Nephron progenitor cell (in vitro differentiated cells): ENCODE results near the gene EYA2.
A peak's percentile ranks its signal among the peaks of the same experiment; 100 is the strongest.

Source experiments
- DNase-seq: peaks from one replicate; pipeline ENCODE4 v3.0.0; 2021
- H3K27ac Mint-ChIP-seq: 2 replicates; pipeline ENCODE4 v1.8.0; 2021; ENCODE audit warnings: mild to moderate bottlenecking, moderate library complexity, mixed read lengths
- H3K27me3 Mint-ChIP-seq: 2 replicates; pipeline ENCODE4 v1.8.0; 2021; ENCODE audit warnings: mild to moderate bottlenecking, low read depth, mixed read lengths; ENCODE audit not compliant: poor library complexity
- H3K36me3 Mint-ChIP-seq: 2 replicates; pipeline ENCODE4 v1.8.0; 2021; ENCODE audit warnings: low read depth, mixed read lengths
- H3K4me1 Mint-ChIP-seq: 2 replicates; pipeline ENCODE4 v1.8.0; 2021; ENCODE audit warnings: mixed read lengths
- H3K4me3 Mint-ChIP-seq: 2 replicates; pipeline ENCODE4 v1.8.0; 2021; ENCODE audit warnings: mild to moderate bottlenecking, moderate library complexity, mixed read lengths
- H3K9me3 Mint-ChIP-seq: 2 replicates; pipeline ENCODE4 v1.8.0; 2021; ENCODE audit warnings: mild to moderate bottlenecking, moderate library complexity, mixed read lengths
- CTCF ChIP-seq: fragments of 200-600 bp; sonication (generic); IDR thresholded peaks from 2 replicates; pipeline ENCODE4 v1.5.0; 2021; ENCODE audit warnings: antibody characterized with exemption

The EYA2 gene

DNA sequence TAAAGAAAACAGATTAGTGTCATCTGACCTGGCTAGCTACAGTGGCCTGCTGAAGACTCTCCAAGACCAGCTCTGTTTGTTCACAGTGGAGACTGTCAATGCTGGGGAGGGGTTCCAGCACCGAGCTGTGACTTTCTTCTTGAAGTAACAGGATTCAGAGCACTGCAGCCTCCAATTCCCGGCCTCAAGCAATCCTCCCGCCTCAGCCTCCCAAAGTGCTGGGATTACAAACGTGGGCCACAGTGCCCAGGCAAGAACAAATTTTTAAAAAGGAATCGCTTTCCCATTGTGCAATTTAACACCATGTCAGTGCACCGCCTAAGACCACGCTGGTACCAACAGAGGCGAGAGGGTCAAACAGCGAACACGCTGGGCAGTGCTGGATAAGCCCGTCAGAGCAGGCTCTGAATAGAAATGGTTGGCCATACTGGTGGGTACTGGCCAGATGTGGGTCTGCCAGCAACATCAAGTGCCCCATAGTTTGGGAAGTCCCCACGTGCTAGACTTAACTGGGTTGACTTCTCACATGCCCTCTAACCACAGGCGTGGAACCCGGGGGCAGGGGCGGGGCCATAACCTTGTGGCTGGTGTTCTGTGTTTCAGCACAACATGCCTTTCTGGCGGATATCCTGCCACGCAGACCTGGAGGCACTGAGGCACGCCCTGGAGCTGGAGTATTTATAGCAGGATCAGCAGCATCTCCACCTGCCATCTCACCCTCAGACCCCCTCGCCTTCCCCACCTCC lies 293.0 kb downstream of the EYA2 start:
- Mint-ChIP-seq H3K36me3 (no peaks in the 10 kb centered on the region), H3K27me3 (peaks cover 4% of the 10 kb centered on the region), H3K9me3 (peaks cover 3% of the 10 kb centered on the region), H3K4me1 (peaks cover 5% of the 10 kb centered on the region), H3K27ac (no peak overlapping the region), H3K4me3 (no peak overlapping the region)
- TF ChIP-seq CTCF = no peak
- DNase-seq = no peak

GRCh38 chr20:47188540-47188939 lies 293.9 kb downstream of the EYA2 start:
- DNase-seq = no peak
- H3K9me3 Mint-ChIP-seq = peaks cover 3% of the 10 kb centered on the region
- no peak overlapping the region for H3K27ac Mint-ChIP-seq
- no peak for TF ChIP-seq CTCF
- no peaks in the 10 kb centered on the region for H3K36me3 Mint-ChIP-seq
- peaks cover 5% of the 10 kb centered on the region for H3K4me1 Mint-ChIP-seq
- H3K4me3 Mint-ChIP-seq = no peak overlapping the region
- H3K27me3 Mint-ChIP-seq = peaks cover 7% of the 10 kb centered on the region

DNA sequence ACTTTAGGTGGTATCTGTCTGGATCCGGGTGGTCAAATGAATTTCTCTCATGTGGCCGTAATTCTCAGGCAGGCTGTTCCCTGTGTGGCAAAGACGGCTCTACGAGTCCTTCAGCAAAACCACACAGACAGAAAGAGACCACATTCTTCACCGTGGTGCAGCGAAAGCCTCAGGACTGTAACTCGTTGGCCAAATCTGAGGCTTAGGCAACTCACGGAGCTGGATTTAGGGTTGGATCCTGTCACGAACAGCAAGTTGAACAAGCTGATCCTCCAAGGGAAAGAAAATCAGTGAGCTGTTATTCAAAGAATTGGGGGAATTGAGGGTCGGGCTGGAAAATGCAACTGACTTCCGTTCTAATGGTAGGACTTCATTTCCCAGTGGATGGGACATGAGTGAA lies 294.4 kb downstream of the EYA2 start:
- H3K4me1 Mint-ChIP-seq = peaks cover 5% of the 10 kb centered on the region
- no peak overlapping the region for H3K4me3 Mint-ChIP-seq
- no peak for DNase-seq
- peak overlapping the region; percentile 33 for H3K27ac Mint-ChIP-seq
- H3K9me3 Mint-ChIP-seq = peaks cover 3% of the 10 kb centered on the region
- no peak for TF ChIP-seq CTCF
- H3K36me3 Mint-ChIP-seq = no peaks in the 10 kb centered on the region
- H3K27me3 Mint-ChIP-seq = peaks cover 7% of the 10 kb centered on the region

GRCh38 chr20:47191074-47191673 lies 296.5 kb downstream of the EYA2 start:
- TF ChIP-seq CTCF = no peak
- no peaks in the 10 kb centered on the region for H3K36me3 Mint-ChIP-seq
- no peak overlapping the region for H3K4me3 Mint-ChIP-seq
- H3K27me3 Mint-ChIP-seq = peaks cover 10% of the 10 kb centered on the region
- no peak overlapping the region for H3K27ac Mint-ChIP-seq
- no peaks in the 10 kb centered on the region for H3K4me1 Mint-ChIP-seq
- no peak for DNase-seq
- H3K9me3 Mint-ChIP-seq = peaks cover 3% of the 10 kb centered on the region

DNA sequence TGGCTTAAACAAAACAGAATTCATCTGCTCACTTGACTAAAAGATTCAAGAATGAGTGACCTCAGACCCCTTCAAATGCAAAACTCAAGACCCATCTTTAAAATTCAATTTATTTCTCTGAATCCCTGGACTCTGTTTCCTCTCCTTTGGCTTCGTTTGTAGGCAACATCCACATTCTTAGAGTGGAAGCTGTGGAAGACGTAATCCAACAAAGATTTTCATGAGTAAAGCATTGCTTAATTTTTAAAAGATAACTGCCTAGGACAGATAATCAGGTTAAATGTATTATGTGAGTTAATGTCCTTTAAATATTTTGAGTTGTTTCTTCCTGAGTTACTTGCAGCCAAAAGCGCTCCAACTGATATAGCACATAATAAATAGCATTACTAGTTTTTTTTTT lies 297.3 kb downstream of the EYA2 start:
- Mint-ChIP-seq H3K9me3 (peaks cover 3% of the 10 kb centered on the region), H3K36me3 (no peaks in the 10 kb centered on the region), H3K27me3 (peaks cover 10% of the 10 kb centered on the region), H3K4me1 (no peaks in the 10 kb centered on the region), H3K4me3 (no peak overlapping the region), H3K27ac (no peak overlapping the region)
- no peak for TF ChIP-seq CTCF
- no peak for DNase-seq

DNA sequence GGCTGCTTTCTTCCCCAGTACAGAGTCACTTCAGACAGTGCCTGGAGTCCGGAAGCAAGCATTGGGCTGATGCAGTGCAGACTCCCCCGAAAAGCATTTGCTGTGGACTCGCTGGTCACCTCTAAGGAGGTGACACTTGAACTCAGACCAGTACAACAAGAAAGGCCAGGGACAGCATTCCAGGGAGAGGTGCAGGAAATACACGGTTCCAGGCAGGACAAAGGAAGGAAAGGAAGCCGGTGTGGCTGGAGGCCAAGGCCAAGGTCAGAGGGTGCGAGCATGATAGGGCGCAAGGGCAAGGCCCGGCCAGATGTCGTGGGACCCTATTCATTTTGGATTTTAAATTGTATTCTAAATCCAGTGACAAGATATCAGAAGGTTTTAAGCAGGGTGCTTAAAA lies 300.9 kb downstream of the EYA2 start:
- Mint-ChIP-seq H3K36me3 (no peaks in the 10 kb centered on the region), H3K4me1 (peaks cover 10% of the 10 kb centered on the region), H3K4me3 (no peak overlapping the region), H3K27ac (no peak overlapping the region), H3K27me3 (peaks cover 9% of the 10 kb centered on the region), H3K9me3 (peaks cover 3% of the 10 kb centered on the region)
- DNase-seq = no peak
- TF ChIP-seq CTCF = no peak
